Endothelial cell of umbilical vein (primary cell): Measurements from ENCODE around the gene MEIOB. TPM values are rescaled to one million over a fixed set of nuclear protein-coding genes. Genes with fewer than 3 reads are reported as not detected.

Experiments
- BruUV-seq: library from RNA; stranded (reverse); fragments of 400-500 nt; replicated peaks from 2 replicates; lab custom pipeline; 2021; lab: Mats Ljungman, UMichigan
- CTCF ChIA-PET: fragments of 300-600, 350-600 bp; sonication (Branson Sonifier 250); formaldehyde crosslinking; loops from one replicate; lab custom pipeline; 2021; ENCODE audit warnings: antibody characterized with exemption, inconsistent platforms; lab: Charles Lee
- POLR2A ChIA-PET: fragments of 300-600, 350-600 bp; sonication (Branson Sonifier 250); formaldehyde crosslinking; loops from one replicate; lab custom pipeline; 2021; ENCODE audit warnings: antibody characterized with exemption, inconsistent platforms; lab: Charles Lee
- DNase-seq: peaks from one replicate; pipeline ENCODE4 v3.0.0-alpha.2; 2011; ENCODE audit warnings: low read depth, low spot score
- FAIRE-seq: peaks from 2 replicates; lab custom pipeline; 2011; peaks lifted over from hg19 to GRCh38; lab: Jason Lieb, UNC
- H2AFZ ChIP-seq: 2 replicates; pipeline ENCODE4 v1.6.0; 2012; ENCODE audit warnings: low read depth, low read length, control low read depth, inconsistent platforms
- H3K27ac ChIP-seq: 2 replicates; pipeline ENCODE4 v1.5.1; 2011; ENCODE audit warnings: low read depth, mild to moderate bottlenecking, control low read depth, low read length, moderate library complexity; ENCODE audit not compliant: insufficient read depth
- H3K27me3 ChIP-seq, 2 experiments: 2 replicates each; pipeline versions ENCODE4 v1.6.0 to v1.6.1; 2011; ENCODE audit warnings: low read length in 2 of 2, mixed read lengths in 1 of 2; ENCODE audit not compliant: control insufficient read depth in 2 of 2, insufficient read depth in 2 of 2
- H3K36me3 ChIP-seq, 2 experiments: 2 replicates in 1 of 2; 3 replicates in 1 of 2; pipeline ENCODE4 v1.5.1; 2011; ENCODE audit warnings: low read length in 2 of 2, mild to moderate bottlenecking in 1 of 2, moderate library complexity in 1 of 2; ENCODE audit not compliant: control insufficient read depth in 2 of 2, insufficient read depth in 2 of 2; ENCODE audit errors: extremely low read depth in 1 of 2
- H3K4me1 ChIP-seq: 3 replicates; pipeline ENCODE4 v1.5.1; 2011; ENCODE audit warnings: mild to moderate bottlenecking, low read length; ENCODE audit not compliant: control insufficient read depth, insufficient read depth; ENCODE audit errors: extremely low read depth
- H3K4me2 ChIP-seq: 2 replicates; pipeline ENCODE4 v1.6.1; 2011; ENCODE audit warnings: low read length, control low read depth, mixed read lengths; ENCODE audit not compliant: insufficient read depth
- H3K4me3 ChIP-seq, 3 experiments: fragments of 200-600 bp in 1 of 3; sonication (generic), shearing (Covaris generic) in 1 of 3; replicated peaks in 1 of 3; 2 replicates each; pipeline ENCODE4 v1.5.1; 2011 to 2016; ENCODE audit warnings: control low read depth in 3 of 3, low read length in 3 of 3, mild to moderate bottlenecking in 2 of 3, inconsistent platforms in 1 of 3, low read depth in 1 of 3, moderate library complexity in 1 of 3; ENCODE audit not compliant: insufficient read depth in 1 of 3
- H3K79me2 ChIP-seq: 2 replicates; pipeline ENCODE4 v1.6.0; 2012; ENCODE audit warnings: low read length, inconsistent platforms; ENCODE audit not compliant: control insufficient read depth, insufficient read depth
- H3K9ac ChIP-seq: replicated peaks from 2 replicates; pipeline ENCODE3; 2011; ENCODE audit warnings: low read length, control low read depth; ENCODE audit not compliant: insufficient read depth; ENCODE audit errors: extremely low read depth
- H3K9me1 ChIP-seq: replicated peaks from 3 replicates; pipeline ENCODE4 v1.6.0; 2011; ENCODE audit warnings: mild to moderate bottlenecking, low read length; ENCODE audit not compliant: control insufficient read depth, insufficient read depth; ENCODE audit errors: extremely low read depth
- H3K9me3 ChIP-seq: replicated peaks from 2 replicates; pipeline ENCODE4 v1.5.1; 2012; ENCODE audit warnings: low read length, inconsistent platforms; ENCODE audit not compliant: control insufficient read depth, insufficient read depth
- H4K20me1 ChIP-seq: replicated peaks from 2 replicates; pipeline ENCODE3; 2011; ENCODE audit warnings: mild to moderate bottlenecking, low read length; ENCODE audit not compliant: control insufficient read depth, insufficient read depth; ENCODE audit errors: extremely low read depth
- CTCF ChIP-seq, 2 donors: IDR thresholded peaks; 1 replicate in 1 of 2; 2 replicates in 1 of 2; pipeline ENCODE4 v1.5.1; 2011; ENCODE audit warnings: low read length in 2 of 2, mild to moderate bottlenecking in 2 of 2, moderate library complexity in 2 of 2, control low read depth in 1 of 2, inconsistent platforms in 1 of 2, low read depth in 1 of 2; ENCODE audit not compliant: insufficient read depth in 1 of 2; ENCODE audit errors: extremely low read depth in 1 of 2
- EZH2 ChIP-seq: IDR thresholded peaks from 2 replicates; pipeline ENCODE4 v1.6.1; 2012; ENCODE audit warnings: borderline replicate concordance, low read depth, mild to moderate bottlenecking, moderate library complexity, low read length, inconsistent platforms; ENCODE audit not compliant: severe bottlenecking
- JUN ChIP-seq: IDR thresholded peaks from 2 replicates; pipeline ENCODE4 v1.6.1; 2011; ENCODE audit warnings: borderline replicate concordance, low read depth; ENCODE audit not compliant: insufficient read length, insufficient read depth
- MAX ChIP-seq: IDR thresholded peaks from 2 replicates; pipeline ENCODE4 v1.6.1; 2011; ENCODE audit not compliant: insufficient read depth, insufficient read length
- MYC ChIP-seq: IDR thresholded peaks from one replicate; pipeline ENCODE4 v1.6.1; 2011; ENCODE audit warnings: mild to moderate bottlenecking, low read depth, low read length
- POLR2AphosphoS5 ChIP-seq: IDR thresholded peaks from 2 replicates; pipeline ENCODE4 v1.6.1; 2012; ENCODE audit warnings: low read depth, mild to moderate bottlenecking, control low read depth, low read length, moderate library complexity; ENCODE audit not compliant: insufficient read depth
- dilution Hi-C: fragments of 300-500 bp; cut with MboI; formaldehyde crosslinking; loops from one replicate; pipeline ENCODE4 v1.15.0; 2019; ENCODE audit warnings: low sequenced_read_pairs; ENCODE audit not compliant: extremely low pct_ligation_motif_present
- intact Hi-C: fragments of 100-400 bp; cut with micrococcal nuclease; formaldehyde crosslinking; loops from one replicate; pipeline ENCODE4 v1.10.0; 2022
- polyA plus RNA-seq, 4 experiments: library from polyadenylated mRNA; depleted of rRNA in 3 of 4; stranded (reverse) in 3 of 4; unstranded in 1 of 4; fragments of >200 nt; gene quantifications; 2 replicates each; pipeline versions ENCODE4 v1.2.1 to v1.2.3, GENCODE V29; 2011 to 2012; ENCODE audit warnings: missing spikeins in 1 of 4
- total RNA-seq: library from RNA; stranded (reverse); gene quantifications from 2 replicates; pipeline ENCODE4 v1.2.3, GENCODE V29; 2021

Gene MEIOB
- total and polyA plus RNA-seq, 2 donors (not counting 3 experiments of a cell fraction or from before 2014, with no cell fraction given) = 0.04 TPM; not detected in 1

GRCh38 chr16:1850981-1851380, 21.0 kb downstream of the MEIOB start:
- no peak overlapping the region for H2AFZ ChIP-seq
- no peaks in the 10 kb centered on the region for H3K9me3 ChIP-seq
- no peak overlapping the region for H3K4me3 ChIP-seq
- no peaks in the 10 kb centered on the region for H3K36me3 ChIP-seq
- H3K4me1 ChIP-seq = no peaks in the 10 kb centered on the region
- POLR2A ChIA-PET = no interaction called here
- CTCF ChIA-PET = interaction anchor here (0.6 kb wide), 1 partner anchor 23 kb away, joined by 3 read pairs; no protein-coding TSS in a partner anchor
- FAIRE-seq (no peak), DNase-seq (no peak)
- no peaks in the 10 kb centered on the region for H3K79me2 ChIP-seq
- intact Hi-C loops (no loop called here), dilution Hi-C loops (no loop called here)
- no peaks in the 10 kb centered on the region for H3K9me1 ChIP-seq
- H3K27me3 ChIP-seq = peaks cover 8 to 11% of the 10 kb centered on the region in 2 experiments
- TF ChIP-seq EZH2 (no peak), MYC (no peak), CTCF (IDR thresholded peaks at IDR 0.05; ENCODE audit: extremely low read depth in 1 of 2, insufficient read depth in 1 of 2, low read depth in 1 of 2, low read length in 2 of 2) (no peak), POLR2AphosphoS5 (no peak), MAX (no peak), JUN (no peak)
- H3K9ac ChIP-seq = no peak overlapping the region
- H4K20me1 ChIP-seq = no peaks in the 10 kb centered on the region
- H3K4me2 ChIP-seq = no peak overlapping the region
- no peak overlapping the region for H3K27ac ChIP-seq
- no TSS peak for BruUV-seq
